A673 (cell line): ENCODE results near the gene IL22RA1. TPM values are rescaled to one million over a fixed set of nuclear protein-coding genes. Genes with fewer than 3 reads are reported as not detected.

ENCODE experiments used
- BruUV-seq: library from RNA; stranded (reverse); fragments of 400-500 nt; replicated peaks from 2 replicates; lab custom pipeline; 2021; lab: Mats Ljungman, UMichigan
- CTCF ChIA-PET: fragments of 300-600 bp; sonication (Branson Sonifier 250); formaldehyde crosslinking; loops from one replicate; lab custom pipeline; 2022; ENCODE audit warnings: antibody characterized with exemption; lab: Charles Lee
- POLR2A ChIA-PET: fragments of 300-600 bp; sonication (Branson Sonifier 250); formaldehyde crosslinking; loops from one replicate; lab custom pipeline; 2022; ENCODE audit warnings: antibody characterized with exemption; ENCODE audit not compliant: low non-redundant PET; lab: Charles Lee
- DNase-seq: peaks from one replicate; pipeline ENCODE4 v3.0.0-alpha.2; 2015; ENCODE audit warnings: low spot score
- H3K27ac ChIP-seq: fragments of 200-600 bp; sonication (generic); 2 replicates; pipeline ENCODE4 v1.5.1; 2016; ENCODE audit warnings: mixed run types, low read depth, mild to moderate bottlenecking, mixed read lengths, antibody characterized with exemption, low read length; ENCODE audit not compliant: poor library complexity, severe bottlenecking
- H3K27me3 ChIP-seq: fragments of 200-600 bp; sonication (generic); replicated peaks from 2 replicates; pipeline ENCODE4 v1.6.1; 2017; ENCODE audit warnings: mixed run types, low read depth, mild to moderate bottlenecking, mixed read lengths, antibody characterized with exemption, low read length; ENCODE audit not compliant: insufficient read depth, poor library complexity
- H3K36me3 ChIP-seq: fragments of 200-600 bp; sonication (generic); 2 replicates; pipeline ENCODE4 v1.6.1; 2016; ENCODE audit warnings: mixed run types, mild to moderate bottlenecking, mixed read lengths, antibody characterized with exemption, low read length; ENCODE audit not compliant: insufficient read depth, poor library complexity, severe bottlenecking
- H3K4me1 ChIP-seq: fragments of 200-600 bp; sonication (generic); 2 replicates; pipeline ENCODE4 v1.6.1; 2017; ENCODE audit warnings: mixed run types, mild to moderate bottlenecking, mixed read lengths, antibody characterized with exemption, low read length; ENCODE audit not compliant: insufficient read depth, poor library complexity, severe bottlenecking
- H3K4me3 ChIP-seq: fragments of 200-600 bp; sonication (generic); 2 replicates; pipeline ENCODE4 v1.5.1; 2016; ENCODE audit warnings: low read depth, mixed run types, mild to moderate bottlenecking, mixed read lengths, low read length; ENCODE audit not compliant: poor library complexity, severe bottlenecking
- H3K9me3 ChIP-seq: fragments of 200-600 bp; sonication (generic); 2 replicates; pipeline ENCODE4 v1.6.1; 2016; ENCODE audit warnings: mixed run types, low read depth, mild to moderate bottlenecking, mixed read lengths, antibody characterized with exemption, low read length; ENCODE audit not compliant: poor library complexity, severe bottlenecking
- EZH2 ChIP-seq: fragments of 200-600 bp; sonication (generic); IDR thresholded peaks from 2 replicates; pipeline ENCODE4 v1.6.1; 2017; ENCODE audit warnings: borderline replicate concordance, low read depth, mild to moderate bottlenecking, mixed read lengths, antibody characterized with exemption, low read length; ENCODE audit not compliant: poor library complexity, severe bottlenecking
- intact Hi-C: fragments of 100-400 bp; cut with micrococcal nuclease; formaldehyde crosslinking; loops from one replicate; pipeline ENCODE4 v1.10.0; 2022; ENCODE audit not compliant: unreplicated experiment
- total RNA-seq: library from RNA; stranded (reverse); gene quantifications from 2 replicates; pipeline ENCODE4 v1.2.3, GENCODE V29; 2021
- TF ChIP-seq, protein P1 (sequence below): fragments of 300-800, 200-600 bp; sonication (generic); conservative IDR thresholded peaks from 2 replicates; pipeline ENCODE4 v1.5.1; 2017; ENCODE audit warnings: low read depth, mild to moderate bottlenecking, antibody characterized with exemption, low read length, moderate library complexity, mixed read lengths

The IL22RA1 gene
- total RNA-seq, 1 experiment from 2014 or later, result 0.24 TPM

DNA sequence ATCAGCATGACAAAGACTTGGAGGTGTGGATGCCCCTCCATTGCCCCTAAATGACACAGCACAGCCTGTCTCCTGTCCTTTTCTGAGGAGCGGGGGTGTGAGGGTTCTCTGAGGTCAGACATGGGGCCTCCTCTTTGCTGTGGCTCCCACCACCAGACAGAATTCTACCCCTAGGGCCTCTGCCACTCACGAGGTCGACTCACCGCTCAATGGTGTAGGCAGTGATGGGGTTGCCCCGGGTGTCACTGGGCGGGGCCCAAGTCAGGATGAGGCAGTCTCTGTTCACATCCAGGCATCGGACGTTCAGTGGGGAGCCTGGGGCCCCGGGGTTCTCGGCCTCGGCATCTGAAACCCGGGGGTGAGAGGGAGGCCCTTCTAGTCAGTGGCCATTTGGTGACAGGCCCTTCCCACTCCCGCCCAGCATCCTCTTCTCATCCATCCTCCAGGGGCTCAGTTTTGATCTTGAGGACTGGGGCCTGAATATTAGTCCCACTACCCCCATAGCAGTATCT lies 50.9 kb downstream of the IL22RA1 start:
- DNase-seq, result no peak
- BruUV-seq, result no TSS peak
- Histone ChIP-seq H3K27me3 (no peaks in the 10 kb centered on the region), H3K4me1 (no peaks in the 10 kb centered on the region), H3K36me3 (no peaks in the 10 kb centered on the region), H3K27ac (no peak overlapping the region), H3K4me3 (no peak overlapping the region), H3K9me3 (no peaks in the 10 kb centered on the region)
- CTCF ChIA-PET, result no interaction called here
- intact Hi-C loops, result no loop called here
- POLR2A ChIA-PET, result no interaction called here
- TF ChIP-seq EZH2, result no peak
- TF ChIP-seq, protein P1, sequence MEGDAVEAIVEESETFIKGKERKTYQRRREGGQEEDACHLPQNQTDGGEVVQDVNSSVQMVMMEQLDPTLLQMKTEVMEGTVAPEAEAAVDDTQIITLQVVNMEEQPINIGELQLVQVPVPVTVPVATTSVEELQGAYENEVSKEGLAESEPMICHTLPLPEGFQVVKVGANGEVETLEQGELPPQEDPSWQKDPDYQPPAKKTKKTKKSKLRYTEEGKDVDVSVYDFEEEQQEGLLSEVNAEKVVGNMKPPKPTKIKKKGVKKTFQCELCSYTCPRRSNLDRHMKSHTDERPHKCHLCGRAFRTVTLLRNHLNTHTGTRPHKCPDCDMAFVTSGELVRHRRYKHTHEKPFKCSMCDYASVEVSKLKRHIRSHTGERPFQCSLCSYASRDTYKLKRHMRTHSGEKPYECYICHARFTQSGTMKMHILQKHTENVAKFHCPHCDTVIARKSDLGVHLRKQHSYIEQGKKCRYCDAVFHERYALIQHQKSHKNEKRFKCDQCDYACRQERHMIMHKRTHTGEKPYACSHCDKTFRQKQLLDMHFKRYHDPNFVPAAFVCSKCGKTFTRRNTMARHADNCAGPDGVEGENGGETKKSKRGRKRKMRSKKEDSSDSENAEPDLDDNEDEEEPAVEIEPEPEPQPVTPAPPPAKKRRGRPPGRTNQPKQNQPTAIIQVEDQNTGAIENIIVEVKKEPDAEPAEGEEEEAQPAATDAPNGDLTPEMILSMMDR, result no peak

DNA sequence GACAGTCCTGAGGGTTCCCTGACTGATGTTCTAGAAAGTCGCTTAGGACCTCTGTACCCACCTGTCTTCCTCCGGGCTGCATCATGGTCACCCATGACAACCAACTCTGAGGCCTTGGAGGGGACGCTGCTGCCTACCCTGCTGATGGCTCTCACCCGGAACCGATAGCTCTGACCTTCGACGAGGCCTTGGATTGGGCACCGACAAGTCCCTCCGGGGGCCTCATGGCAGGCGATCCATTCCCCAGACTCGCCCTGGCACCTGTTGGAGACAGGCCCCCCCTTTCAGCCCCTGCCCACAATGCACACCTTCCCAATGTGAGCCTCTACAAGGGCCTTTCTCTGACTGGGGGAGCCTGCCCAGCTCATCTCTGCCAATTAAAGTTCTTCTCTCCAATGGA lies 52.2 kb downstream of the IL22RA1 start:
- no peaks in the 10 kb centered on the region for H3K4me1 ChIP-seq

DNA sequence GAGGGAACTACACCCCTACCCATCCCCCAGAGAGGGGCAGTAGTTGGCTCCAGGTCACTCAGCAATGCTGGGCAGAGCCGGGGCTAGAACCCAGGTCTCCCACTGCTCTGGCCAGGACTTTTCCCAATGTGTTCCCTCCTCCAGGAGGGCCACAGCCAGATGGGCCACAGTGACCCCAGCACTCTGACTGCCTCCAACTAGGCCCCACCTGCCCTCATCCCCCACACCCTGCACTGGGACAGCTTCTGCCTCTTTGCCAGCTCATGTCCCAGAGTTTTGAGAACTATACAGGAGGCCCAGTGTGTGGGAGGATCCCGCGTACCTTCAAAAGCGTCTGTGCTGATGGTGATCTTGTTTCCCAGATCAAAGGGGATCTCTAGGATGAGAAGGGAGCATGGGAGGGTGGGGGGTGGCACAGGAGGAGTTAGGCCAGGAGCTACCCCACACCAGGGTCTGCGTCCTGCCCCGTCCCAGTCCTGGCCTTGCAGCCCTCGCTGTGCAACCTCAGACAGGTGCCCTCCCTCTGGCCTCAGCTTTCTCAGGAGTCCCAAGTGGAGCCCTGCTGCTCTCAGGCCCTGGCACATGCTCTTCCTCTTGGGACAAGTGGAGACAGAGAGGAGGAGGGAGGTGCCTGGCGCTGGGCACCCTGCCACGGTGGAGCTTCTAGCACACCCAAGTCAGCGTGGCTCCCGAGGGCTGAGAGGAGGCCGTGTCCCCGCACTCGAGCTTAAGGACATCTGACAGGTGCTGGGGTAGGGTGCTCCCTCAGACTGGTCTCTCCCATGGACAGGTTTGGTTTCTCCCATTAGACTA lies 53.0 kb downstream of the IL22RA1 start:
- intact Hi-C loops, result no loop called here
- no peak for DNase-seq
- ChIA-PET POLR2A (no interaction called here), CTCF (no interaction called here)
- H3K27ac ChIP-seq, result no peak overlapping the region
- H3K4me1 ChIP-seq, result no peaks in the 10 kb centered on the region
- no peak overlapping the region for H3K4me3 ChIP-seq
- H3K9me3 ChIP-seq, result no peaks in the 10 kb centered on the region
- H3K27me3 ChIP-seq, result no peaks in the 10 kb centered on the region
- no peaks in the 10 kb centered on the region for H3K36me3 ChIP-seq
- no peak for TF ChIP-seq EZH2
- TF ChIP-seq, protein P1, result no peak
- no TSS peak for BruUV-seq

More for the DNA sequence above, 52.2 kb downstream of the IL22RA1 start:
- Histone ChIP-seq H3K9me3 (no peaks in the 10 kb centered on the region), H3K27ac (no peak overlapping the region), H3K27me3 (no peaks in the 10 kb centered on the region), H3K4me3 (no peak overlapping the region), H3K36me3 (no peaks in the 10 kb centered on the region)
- no peak for DNase-seq
- ChIA-PET CTCF (no interaction called here), POLR2A (no interaction called here)
- BruUV-seq, result no TSS peak
- intact Hi-C loops, result no loop called here
- TF ChIP-seq, protein P1, result no peak
- no peak for TF ChIP-seq EZH2
